Stomach (tissue), 9 donors: ENCODE results near the gene SPOCK2. TPM values are rescaled to one million over a fixed set of nuclear protein-coding genes. Genes with fewer than 3 reads are reported as not detected.

ENCODE experiments used
- DNase-seq, 2 donors: peaks; one replicate each; pipeline versions ENCODE4 v3.0.0 to v3.0.0-alpha.2; 2013 to 2019
- H3K27ac ChIP-seq, 5 donors: fragments of 200-600 bp in 4 of 5; sonication (generic) in 4 of 5; one replicate each; pipeline ENCODE4 v1.5.1; 2013 to 2019; ENCODE audit warnings: mild to moderate bottlenecking in 1 of 5, moderate library complexity in 1 of 5
- H3K27me3 ChIP-seq, 3 donors: fragments of 200-600 bp; sonication (generic); one replicate each; pipeline ENCODE4 v1.5.1; 2017 to 2019; ENCODE audit warnings: mixed run types in 1 of 3
- H3K36me3 ChIP-seq, 4 donors: fragments of 200-600 bp; sonication (generic); 1 replicate in 3 of 4; 2 replicates in 1 of 4; pipeline ENCODE4 v1.5.1; 2016 to 2019
- H3K4me1 ChIP-seq, 4 donors: fragments of 200-600 bp; sonication (generic); one replicate each; pipeline ENCODE4 v1.5.1; 2016 to 2019
- H3K4me3 ChIP-seq, 4 donors: fragments of 200-600 bp; sonication (generic) in 3 of 4; one replicate each; pipeline ENCODE4 v1.5.1; 2016 to 2019; ENCODE audit warnings: mild to moderate bottlenecking in 1 of 4
- H3K9me3 ChIP-seq, 4 donors: fragments of 200-600 bp; sonication (generic); one replicate each; pipeline ENCODE4 v1.5.1; 2016 to 2019
- CTCF ChIP-seq, 7 experiments: fragments of 450-650 bp in 4 of 7; fragments of 200-600 bp in 3 of 7; sonication (generic) in 3 of 7; IDR thresholded peaks; one replicate each; pipeline ENCODE4 v1.5.1; 2016 to 2019; ENCODE audit warnings: antibody characterized with exemption in 7 of 7, control low read depth in 2 of 7, mild to moderate bottlenecking in 1 of 7
- EP300 ChIP-seq: sonication (generic); formaldehyde crosslinking; IDR thresholded peaks from one replicate; pipeline ENCODE4 v1.6.1; 2017; ENCODE audit warnings: antibody characterized with exemption
- POLR2A ChIP-seq, 4 donors: fragments of 450-650 bp; IDR thresholded peaks; one replicate each; pipeline ENCODE4 v1.6.1; 2016; ENCODE audit warnings: antibody characterized with exemption in 4 of 4, control low read depth in 2 of 4, mild to moderate bottlenecking in 1 of 4, moderate library complexity in 1 of 4
- POLR2AphosphoS5 ChIP-seq, 3 donors: sonication (generic); formaldehyde crosslinking; IDR thresholded peaks; one replicate each; pipeline ENCODE4 v1.6.1; 2016; ENCODE audit warnings: antibody characterized with exemption in 3 of 3
- WGBS, 5 donors: extraction: QIAGEN DNeasy Blood & Tissue Kit in 3 of 5; methylation state at CpG; one replicate each; pipeline versions ENCODE4 v1.1.5 to v1.1.7; 2013 to 2018; 5-methylcytosine and 5-hydroxymethylcytosine counted together
- intact Hi-C: fragments of 100-400 bp; cut with DNase I; formaldehyde crosslinking; loops from one replicate; pipeline ENCODE4 v1.15.1; 2023; ENCODE audit warnings: low total_unique reads
- polyA plus RNA-seq, 3 donors: library from polyadenylated mRNA; stranded (reverse); fragments of 200-250 nt; gene quantifications; one replicate each; pipeline ENCODE4 v1.2.3, GENCODE V29; 2013
- total RNA-seq, 5 donors: library from RNA; depleted of rRNA; stranded (reverse); fragments of >200 nt; gene quantifications; one replicate each; pipeline versions ENCODE4 v1.1.0 to v1.2.3, GENCODE V29; 2014 to 2016
- donor health status: healthy with polysubstance abuse.
- donor health status: Bipolar disorder and iron deficiency.
- donor health status: healthy.

SPOCK2 gene
- total and polyA plus RNA-seq, 8 donors: 1.1 to 31.7 (median 4.2) TPM

GRCh38 chr10:72121389-72121788, 33.0 kb upstream of the SPOCK2 start:
- TF ChIP-seq POLR2AphosphoS5 (IDR thresholded peaks at IDR 0.05) (no peak), CTCF (IDR thresholded peaks at IDR 0.05) (no peak), EP300 (no peak), POLR2A (IDR thresholded peaks at IDR 0.05) (no peak)
- no peak overlapping the region for H3K27ac ChIP-seq
- no peaks in the 10 kb centered on the region for H3K9me3 ChIP-seq
- H3K4me3 ChIP-seq: no peak overlapping the region
- 92 to 98% (median 95%) methylated on average over 1 of the region's 1 CpG for WGBS, 5 donors
- peaks cover 0 to 6% (median 0%) of the 10 kb centered on the region in 4 donors for H3K4me1 ChIP-seq
- H3K27me3 ChIP-seq: no peaks in the 10 kb centered on the region
- DNase-seq: no peak
- peaks cover 0 to 14% (median 6%) of the 10 kb centered on the region in 4 donors for H3K36me3 ChIP-seq
- intact Hi-C loops: no loop called here

- Histone ChIP-seq H3K36me3 (peaks cover 0 to 11% (median 6%) of the 10 kb centered on the region in 4 donors), H3K27ac (no peak overlapping the region), H3K4me3 (no peak overlapping the region), H3K9me3 (no peaks in the 10 kb centered on the region), H3K4me1 (peaks cover 0 to 6% (median 0%) of the 10 kb centered on the region in 4 donors), H3K27me3 (no peaks in the 10 kb centered on the region)
- intact Hi-C loops: no loop called here
- WGBS, 5 donors: 90 to 99% (median 95%) methylated on average over 2 of the region's 2 CpGs
- DNase-seq: no peak
- TF ChIP-seq POLR2A (IDR thresholded peaks at IDR 0.05) (no peak), EP300 (no peak), POLR2AphosphoS5 (IDR thresholded peaks at IDR 0.05) (no peak), CTCF (IDR thresholded peaks at IDR 0.05) (no peak)
Measured at GRCh38 chr10:72116372-72116771, 28.0 kb upstream of the SPOCK2 start.

- Histone ChIP-seq H3K36me3 (peaks cover 0 to 7% (median 6%) of the 10 kb centered on the region in 4 donors), H3K4me3 (no peak overlapping the region), H3K4me1 (peaks cover 0 to 6% (median 0%) of the 10 kb centered on the region in 4 donors), H3K27ac (no peak overlapping the region), H3K9me3 (no peaks in the 10 kb centered on the region), H3K27me3 (no peaks in the 10 kb centered on the region)
- intact Hi-C loops: no loop called here
- no peak for DNase-seq
- WGBS, 5 donors: 75 to 93% (median 86%) methylated on average over 2 of the region's 2 CpGs
- TF ChIP-seq CTCF (IDR thresholded peaks at IDR 0.05) (no peak), EP300 (no peak), POLR2AphosphoS5 (IDR thresholded peaks at IDR 0.05) (no peak), POLR2A (IDR thresholded peaks at IDR 0.05) (no peak)
Measured at GRCh38 chr10:72114706-72115450, 26.5 kb upstream of the SPOCK2 start.

GRCh38 chr10:72110673-72111401, 22.5 kb upstream of the SPOCK2 start:
- Histone ChIP-seq H3K27me3 (no peaks in the 10 kb centered on the region), H3K36me3 (peaks cover 0 to 1% (median 0%) of the 10 kb centered on the region in 4 donors), H3K27ac (no peak overlapping the region), H3K9me3 (no peaks in the 10 kb centered on the region), H3K4me3 (no peak overlapping the region), H3K4me1 (peaks cover 0 to 12% (median 0%) of the 10 kb centered on the region in 4 donors)
- intact Hi-C loops: no loop called here
- no peak for DNase-seq
- WGBS, 5 donors: 92 to 98% (median 95%) methylated on average over 10 to 11 of the region's 11 CpGs
- TF ChIP-seq POLR2AphosphoS5 (IDR thresholded peaks at IDR 0.05) (no peak), POLR2A (IDR thresholded peaks at IDR 0.05) (no peak)
